Breast epithelium (tissue), 3 donors: ENCODE results near the gene ZBTB44.

Experiments
- POLR2A ChIP-seq: fragments of 450-650 bp; IDR thresholded peaks from one replicate; pipeline ENCODE4 v1.6.1; 2016; ENCODE audit warnings: antibody characterized with exemption, mild to moderate bottlenecking, moderate library complexity
- POLR2AphosphoS5 ChIP-seq, 3 donors: sonication (generic); formaldehyde crosslinking; IDR thresholded peaks; one replicate each; pipeline ENCODE4 v1.6.1; 2017; ENCODE audit warnings: antibody characterized with exemption in 3 of 3
- TF ChIP-seq, protein P1 (sequence below), 3 donors: fragments of 450-650 bp; IDR thresholded peaks; one replicate each; pipeline ENCODE4 v1.5.1; 2016 to 2017; ENCODE audit warnings: antibody characterized with exemption in 3 of 3, mild to moderate bottlenecking in 3 of 3, moderate library complexity in 3 of 3

DNA sequence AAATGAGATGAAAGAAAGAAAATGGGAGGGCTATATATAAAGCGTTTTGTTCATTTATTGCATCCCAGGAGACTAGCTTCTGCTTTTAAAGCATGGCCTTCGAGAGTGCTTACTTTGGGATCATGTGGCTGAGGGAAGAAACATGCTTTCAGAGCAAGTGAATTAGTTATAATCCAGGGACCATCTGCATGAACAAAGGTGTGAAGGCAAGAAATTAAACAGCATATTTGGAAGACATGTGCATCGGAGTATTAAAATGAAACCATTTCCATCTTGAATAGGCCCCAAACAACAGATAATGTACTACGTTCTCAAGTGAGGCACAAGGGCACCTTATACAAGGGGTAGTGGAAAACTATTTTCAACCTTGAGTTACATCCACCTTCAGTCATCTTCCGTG lies 51.4 kb downstream of the ZBTB44 start:
- TF ChIP-seq, protein P1, sequence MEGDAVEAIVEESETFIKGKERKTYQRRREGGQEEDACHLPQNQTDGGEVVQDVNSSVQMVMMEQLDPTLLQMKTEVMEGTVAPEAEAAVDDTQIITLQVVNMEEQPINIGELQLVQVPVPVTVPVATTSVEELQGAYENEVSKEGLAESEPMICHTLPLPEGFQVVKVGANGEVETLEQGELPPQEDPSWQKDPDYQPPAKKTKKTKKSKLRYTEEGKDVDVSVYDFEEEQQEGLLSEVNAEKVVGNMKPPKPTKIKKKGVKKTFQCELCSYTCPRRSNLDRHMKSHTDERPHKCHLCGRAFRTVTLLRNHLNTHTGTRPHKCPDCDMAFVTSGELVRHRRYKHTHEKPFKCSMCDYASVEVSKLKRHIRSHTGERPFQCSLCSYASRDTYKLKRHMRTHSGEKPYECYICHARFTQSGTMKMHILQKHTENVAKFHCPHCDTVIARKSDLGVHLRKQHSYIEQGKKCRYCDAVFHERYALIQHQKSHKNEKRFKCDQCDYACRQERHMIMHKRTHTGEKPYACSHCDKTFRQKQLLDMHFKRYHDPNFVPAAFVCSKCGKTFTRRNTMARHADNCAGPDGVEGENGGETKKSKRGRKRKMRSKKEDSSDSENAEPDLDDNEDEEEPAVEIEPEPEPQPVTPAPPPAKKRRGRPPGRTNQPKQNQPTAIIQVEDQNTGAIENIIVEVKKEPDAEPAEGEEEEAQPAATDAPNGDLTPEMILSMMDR (IDR thresholded peaks at IDR 0.05) = no peak
- TF ChIP-seq POLR2A = no peak
- TF ChIP-seq POLR2AphosphoS5 (IDR thresholded peaks at IDR 0.05) = no peak
